GM19238 (cell line): ENCODE data around the gene ENDOU.

Experiments used
- DNase-seq: peaks from one replicate; pipeline ENCODE4 v3.0.0; 2011; ENCODE audit warnings: low spot score; ENCODE audit not compliant: insufficient read length

The ENDOU gene

DNA sequence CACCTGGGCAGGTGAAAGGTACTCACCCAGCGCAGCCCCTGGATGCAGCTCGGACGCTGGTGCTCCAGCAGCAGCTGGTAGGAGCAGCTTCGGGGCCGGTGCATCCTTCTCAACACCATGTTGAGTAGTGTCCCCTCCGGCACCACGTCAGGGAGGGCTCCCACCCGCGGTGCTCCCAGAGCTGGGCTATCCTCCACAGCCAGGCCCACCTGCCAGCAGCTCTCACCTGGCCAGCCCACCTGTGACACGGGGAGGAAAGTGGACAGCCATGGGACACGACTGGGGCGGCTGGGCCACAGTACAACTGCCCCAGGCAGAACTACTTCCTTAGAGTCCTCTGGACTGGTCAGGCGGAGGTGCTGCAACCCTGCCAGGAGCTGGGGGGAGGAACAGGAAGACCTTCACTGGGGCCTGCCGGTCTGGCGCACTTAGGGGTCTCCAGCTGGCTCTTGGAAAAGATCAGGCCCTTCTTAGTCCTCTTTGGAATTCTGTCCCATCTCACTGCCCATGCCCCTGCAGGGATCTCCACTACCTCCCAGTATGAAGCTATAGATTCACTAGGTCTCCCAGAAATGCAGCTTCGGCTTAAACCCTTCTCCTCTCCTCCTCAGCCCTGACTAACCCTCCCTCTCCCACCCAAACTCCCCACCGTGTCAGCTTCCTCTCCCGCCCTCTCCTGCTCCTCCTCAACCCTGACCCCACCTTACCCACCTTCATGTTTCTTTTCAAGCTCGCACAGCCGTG is 32.7 kb upstream of the ENDOU start:
- DNase-seq = no peak

DNA sequence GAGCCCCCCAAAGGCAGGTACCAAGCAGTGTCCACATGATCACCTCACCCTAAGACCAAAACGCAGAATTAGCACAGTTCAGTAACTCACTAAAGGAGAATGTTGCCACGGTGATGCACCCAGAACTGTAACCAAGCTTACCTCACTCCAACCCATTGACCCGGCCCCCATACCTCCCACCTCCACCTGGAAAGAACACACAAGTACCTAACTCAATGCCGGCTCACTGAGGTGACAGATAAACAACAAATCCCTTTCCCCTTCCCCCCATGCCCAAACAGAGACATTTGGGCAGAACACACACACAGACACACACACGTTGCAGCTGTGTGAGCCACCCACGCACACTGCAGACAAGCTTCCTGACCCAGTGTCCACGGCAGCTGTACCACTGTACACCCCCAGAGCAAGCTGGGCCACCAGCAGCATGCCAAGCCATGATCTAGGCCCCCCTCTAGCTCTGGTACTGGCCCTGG is 32.1 kb upstream of the ENDOU start:
- no peak for DNase-seq

DNA sequence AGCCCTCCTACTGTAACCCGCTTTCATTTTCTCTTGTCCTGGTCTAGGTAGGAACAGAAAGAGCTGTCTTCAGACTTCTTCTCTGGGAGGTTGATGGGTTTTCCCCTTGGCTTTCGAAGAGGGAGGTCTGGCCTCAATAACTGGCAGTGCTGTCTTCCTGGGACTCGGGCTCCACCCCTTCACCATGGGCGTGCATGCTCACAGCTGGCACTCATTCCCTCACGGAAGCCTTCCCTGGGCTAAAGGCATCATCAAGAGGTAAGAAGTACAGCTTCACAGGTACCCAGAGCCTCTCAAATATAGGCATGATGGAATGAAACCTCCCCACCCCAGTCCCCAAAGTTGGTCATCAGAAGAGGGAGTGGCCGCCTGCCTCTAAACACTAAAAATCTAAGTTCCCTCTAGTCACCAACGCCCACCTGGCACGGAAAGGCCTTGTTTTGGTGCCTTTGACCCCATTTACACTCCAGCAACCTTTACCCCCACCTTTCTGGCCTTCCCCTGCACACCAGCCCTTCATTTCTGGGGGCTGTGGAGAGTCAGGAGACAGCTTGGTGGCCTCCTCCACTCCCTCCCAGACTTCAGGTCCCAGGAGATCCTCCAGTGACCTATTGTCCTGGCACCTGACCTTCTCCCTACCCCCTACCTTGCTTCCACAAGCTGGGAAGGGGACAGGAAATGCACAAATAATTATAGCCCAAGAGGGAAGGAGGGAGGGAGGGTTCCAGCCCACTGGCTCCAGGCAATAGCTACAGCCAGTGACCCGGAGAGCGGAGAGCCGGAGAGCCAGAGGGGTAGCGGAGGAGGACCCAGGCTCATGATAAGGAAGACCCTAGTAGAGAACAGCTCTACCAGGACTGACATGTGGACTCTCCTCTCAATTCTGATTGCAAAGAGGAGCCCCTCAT is 30.6 kb upstream of the ENDOU start:
- DNase-seq = peak; percentile 75

DNA sequence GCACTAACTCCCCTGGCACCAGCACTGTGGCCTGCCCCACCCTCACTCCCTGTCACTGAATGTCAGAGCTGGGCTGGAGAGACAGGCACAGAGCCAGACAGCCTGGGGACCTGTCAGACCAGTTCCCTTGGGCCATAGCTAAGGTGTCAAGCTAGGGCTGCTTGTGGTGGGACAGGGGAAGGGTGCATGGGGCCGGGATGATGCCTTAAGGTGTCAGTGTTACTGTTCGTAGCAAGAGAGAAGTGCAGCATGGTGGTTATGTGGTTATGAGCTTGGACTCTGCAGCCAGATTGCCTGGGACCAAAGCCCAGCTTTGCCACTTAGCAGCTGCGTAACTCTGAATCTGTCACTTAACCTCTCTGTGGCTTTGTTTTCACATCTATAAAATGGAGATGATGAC is 29.6 kb upstream of the ENDOU start:
- DNase-seq = no peak

DNA sequence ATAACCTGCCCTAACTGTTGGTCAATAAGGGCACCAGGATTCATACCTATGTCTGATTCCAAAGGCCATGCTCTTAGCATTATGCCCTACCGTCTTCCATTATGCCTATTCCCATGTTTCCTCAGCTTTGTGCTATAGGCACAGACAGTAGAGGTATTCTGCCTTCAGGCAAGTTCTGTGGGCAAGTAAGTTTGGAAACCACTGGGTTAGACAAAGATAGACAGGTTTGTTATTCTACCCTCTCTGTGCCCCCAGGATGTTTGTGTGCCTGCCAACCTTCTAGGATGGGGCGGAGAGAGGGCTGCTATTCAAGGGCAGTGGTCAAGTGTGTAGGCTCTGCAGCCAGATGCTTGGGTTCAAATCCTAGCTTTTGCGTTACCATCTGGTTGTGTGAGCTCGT is 28.8 kb upstream of the ENDOU start:
- DNase-seq = no peak

DNA sequence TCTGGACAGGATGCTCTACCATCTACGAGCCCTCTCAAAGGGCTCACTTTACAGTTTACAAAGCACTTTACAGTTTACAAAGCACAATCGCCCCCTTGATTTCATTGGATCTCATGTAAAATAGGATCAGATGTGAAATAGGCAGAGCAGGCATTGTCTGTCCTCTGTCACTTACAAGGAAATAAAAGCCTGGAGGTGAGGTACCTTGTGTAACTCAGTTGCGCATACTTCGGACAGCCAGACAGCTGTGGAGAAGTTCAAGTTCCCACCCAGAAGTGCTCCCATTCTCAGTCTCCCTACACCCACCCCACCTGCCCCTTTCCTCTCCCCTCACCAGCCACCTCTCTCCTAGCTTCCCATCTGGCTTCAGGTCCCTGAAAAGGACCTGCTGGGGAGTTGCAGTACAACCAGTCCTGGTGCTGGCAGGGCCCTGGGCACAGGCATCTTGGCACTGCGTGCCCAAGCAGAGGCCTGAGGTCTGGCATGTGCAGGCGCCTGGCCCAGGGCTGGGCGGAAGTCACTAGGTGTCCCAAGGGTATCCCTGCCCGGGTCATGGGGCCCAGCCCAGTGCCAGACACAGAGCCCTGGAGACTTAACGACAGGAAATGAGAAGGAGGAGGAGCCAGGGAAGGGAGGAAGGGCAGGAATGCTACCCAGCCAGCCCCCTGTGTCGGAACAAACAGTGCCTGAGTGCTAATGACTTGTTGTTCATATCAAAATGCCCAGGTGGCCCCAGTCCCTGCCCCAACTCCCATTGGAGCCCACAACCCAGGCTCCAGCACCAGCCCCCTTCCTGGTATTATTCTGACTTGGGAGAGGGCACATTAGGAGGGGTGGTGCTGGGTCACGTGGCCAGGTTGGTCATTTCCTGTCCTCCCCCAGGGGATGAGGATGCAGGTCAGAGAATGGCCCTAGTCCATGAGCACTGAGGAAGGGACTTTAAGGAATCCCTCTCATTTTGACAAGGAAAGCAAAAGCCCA is 28.0 kb upstream of the ENDOU start:
- DNase-seq = no peak

DNA sequence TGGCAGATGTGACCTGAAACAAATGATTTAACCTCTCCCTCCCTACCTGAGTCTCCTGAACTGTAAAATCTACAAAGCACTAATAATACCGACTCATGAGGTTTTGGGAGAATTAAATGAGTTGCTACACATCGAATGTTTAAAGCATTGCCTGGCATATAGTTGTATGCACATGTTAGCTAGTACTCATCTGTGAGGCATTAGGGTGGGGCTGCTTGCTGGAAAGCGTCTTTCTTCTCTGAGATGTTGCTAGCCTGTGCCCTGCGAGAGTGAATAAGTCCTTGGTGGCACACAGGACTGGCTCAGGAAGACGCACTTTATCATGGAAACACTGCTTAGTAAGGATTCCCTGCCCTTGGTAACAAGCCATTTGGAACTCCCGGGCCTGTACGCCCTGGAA is 27.3 kb upstream of the ENDOU start:
- no peak for DNase-seq

DNA sequence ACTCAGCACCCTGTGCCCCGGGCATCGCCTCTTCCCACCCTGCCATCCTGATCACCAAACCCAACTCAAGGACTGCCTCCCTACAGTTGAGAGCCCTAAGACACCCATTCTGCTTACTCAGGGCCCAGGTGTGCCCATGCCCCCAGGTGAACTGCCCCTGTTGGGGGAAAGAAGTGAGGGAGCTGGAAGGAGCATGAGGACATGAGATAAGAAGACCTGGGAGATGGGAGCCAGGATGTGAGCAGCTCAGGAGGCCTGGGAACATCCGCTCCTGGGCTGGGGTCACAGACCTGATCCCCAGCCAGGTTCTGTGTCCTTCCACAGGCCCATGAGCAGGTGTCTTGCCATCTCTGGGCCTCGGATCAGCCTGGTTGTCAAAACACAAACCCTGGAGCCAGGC is 26.8 kb upstream of the ENDOU start:
- no peak for DNase-seq

DNA sequence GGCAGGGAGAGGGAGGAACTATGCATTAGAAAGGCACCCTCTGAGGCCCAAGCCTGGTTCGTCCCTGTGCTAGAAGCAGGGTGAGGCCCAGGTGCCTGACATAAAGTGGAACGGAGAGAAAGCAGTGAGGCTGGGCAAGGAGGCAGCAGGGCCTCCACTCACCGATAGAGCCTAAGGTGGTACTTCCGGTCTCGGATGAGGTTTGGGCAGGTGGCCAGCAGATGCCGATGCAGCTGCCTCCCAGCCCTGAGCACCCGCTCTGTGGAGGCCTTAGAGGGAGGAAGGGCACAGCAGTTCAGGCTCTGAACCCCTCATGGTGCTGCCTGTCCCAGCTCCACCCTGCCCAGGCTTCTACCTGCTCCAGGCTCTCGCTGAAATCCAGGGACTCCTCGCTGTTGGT is 26.3 kb upstream of the ENDOU start:
- DNase-seq = no peak

DNA sequence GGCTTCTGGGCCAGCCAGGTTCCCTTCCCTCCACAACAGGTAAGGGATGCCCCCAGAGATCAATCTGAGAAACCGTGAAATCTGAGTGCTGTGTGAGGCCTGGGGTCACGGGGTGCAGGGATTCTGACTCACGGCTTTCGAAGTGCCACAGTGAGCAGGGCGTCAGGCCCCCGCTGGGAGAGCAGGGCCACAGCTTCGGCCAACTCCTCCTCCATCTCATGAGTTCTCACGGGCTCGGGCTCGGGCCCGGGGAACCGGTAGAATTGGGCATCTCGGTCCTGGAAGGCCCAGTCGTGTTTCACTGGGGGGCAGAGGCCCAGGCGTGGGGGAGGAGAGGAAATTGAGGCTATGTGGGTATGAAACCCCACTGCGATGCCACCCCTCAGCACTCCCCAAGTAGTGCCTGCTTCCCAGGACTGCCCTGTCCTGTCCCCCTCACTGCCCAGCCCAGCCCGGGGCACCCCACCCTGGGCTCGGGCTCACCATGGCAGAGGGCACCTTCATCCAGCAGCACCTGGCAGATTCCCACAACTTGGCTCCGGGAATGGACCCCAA is 25.7 kb upstream of the ENDOU start:
- DNase-seq = no peak

DNA sequence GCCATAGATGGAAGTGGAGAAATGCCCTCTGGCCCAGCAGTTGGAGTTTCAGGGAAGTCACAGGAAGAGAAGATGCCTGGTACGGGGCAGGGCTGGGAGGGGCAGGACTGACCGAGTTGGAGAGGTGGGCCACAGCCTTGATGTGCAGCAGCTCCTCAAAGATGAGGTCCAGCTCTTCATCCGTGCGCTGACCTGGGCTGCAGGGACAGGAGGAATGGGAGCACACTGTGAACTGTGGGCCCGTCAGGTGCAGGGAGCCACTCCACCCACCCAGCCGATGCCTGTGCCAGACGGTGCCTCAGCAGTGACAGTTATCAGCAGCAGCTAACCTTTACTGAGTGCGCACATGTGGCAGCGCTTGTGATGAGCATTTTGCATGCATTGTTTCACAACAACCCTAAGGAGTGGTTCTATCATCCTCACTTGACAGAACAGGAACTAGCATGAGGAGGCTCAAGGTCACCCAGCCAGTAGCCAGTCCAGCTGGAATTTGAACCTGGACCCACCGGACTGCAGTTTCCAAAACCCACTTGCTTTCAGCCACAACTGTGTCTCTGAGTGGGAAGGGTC is 25.0 kb upstream of the ENDOU start:
- DNase-seq = no peak

DNA sequence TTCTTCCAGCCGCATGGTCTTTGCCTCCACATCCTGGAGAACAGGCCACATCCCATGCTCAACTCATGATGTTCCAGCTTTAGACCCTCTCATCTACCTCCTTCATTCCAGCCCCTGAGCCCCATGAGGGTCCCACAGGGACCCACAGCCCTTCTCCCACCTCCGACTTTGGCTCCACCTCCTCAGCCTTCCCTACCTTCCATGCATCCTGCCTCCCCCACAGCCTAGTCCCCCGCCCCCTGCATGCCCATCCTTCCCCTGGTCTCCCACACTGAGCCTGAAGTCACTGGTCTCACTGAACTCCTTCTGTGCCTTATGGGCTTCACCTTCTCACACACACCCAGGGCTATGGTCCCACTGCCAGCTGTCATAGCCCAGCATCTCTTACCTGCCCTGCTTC is 23.6 kb upstream of the ENDOU start:
- DNase-seq = no peak

DNA sequence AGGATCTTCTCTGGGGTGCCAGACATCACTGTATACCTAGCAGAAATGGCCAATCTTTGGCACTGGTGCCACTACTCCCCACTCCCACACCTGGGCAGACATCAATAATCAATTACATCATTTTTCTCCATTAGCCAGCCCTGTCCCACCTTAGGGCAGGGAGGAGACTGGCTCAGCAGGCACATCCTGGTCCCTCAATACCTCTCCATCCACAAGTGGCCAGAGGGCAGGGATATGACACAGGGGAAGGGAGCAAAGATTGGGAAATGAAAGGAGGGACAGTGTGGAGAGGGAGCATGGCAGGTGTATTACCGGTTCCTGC is 23.2 kb upstream of the ENDOU start:
- DNase-seq = no peak

DNA sequence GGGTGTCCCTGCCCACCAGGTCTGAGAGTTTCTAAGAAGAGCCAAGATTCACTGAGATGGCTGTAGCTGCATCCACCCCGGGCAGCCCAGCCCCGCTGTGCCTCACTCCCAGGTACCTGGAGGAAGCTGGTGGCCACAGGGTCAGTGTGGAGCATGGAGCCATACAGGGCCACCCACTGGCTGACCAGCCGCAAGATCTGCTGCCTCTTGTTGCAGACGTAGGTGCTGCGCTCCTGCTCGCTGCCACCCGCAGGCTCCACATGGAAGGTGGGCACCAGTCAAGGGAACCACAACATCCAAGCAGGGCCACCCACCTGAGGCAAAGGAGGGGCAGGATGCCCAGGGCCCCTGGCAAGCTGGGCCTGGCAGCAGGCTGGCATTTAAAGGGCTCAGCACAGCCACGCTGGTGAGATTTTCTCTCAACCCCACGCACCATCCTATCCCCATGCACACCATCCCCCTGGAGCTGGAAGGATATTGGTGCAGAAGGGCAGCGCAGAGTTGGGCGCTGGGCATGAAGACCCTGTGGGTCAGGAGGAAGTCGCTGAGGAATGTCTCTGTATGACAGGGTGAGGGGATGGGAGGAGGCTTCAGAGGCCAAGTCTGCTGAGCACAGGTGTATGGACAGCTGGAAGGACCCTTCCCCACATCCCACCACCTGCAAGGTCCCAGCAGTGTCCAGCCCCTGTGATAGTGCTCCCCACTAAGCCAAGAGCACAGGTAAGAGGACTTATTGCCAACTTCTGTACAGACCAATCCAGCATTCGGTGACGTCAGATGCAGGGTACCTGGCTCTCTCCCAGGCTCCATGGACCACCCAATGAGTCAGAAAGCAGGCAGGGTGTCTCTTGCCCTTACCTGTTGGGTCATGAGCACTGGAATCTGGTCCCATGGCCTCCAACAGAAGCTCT is 22.6 kb upstream of the ENDOU start:
- DNase-seq = no peak

DNA sequence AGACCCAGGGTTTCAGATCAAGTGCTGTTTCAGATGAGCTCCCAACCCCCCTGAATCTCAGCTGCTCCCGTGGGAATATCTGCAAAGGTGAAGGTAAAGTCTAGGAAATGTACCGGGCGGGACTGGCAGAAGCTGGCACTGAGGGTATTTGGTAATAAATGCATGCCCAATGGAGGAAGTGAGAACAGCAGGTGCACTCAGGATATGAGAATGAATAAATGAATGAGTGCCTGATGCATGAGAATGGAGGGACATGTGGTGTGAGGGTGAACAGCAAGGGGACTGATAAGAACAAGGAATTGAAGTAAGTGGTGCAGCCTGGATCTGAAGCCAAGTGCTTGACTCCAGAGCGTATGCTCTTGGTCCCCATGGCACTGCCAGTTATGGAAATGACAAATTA is 21.8 kb upstream of the ENDOU start:
- DNase-seq = no peak

DNA sequence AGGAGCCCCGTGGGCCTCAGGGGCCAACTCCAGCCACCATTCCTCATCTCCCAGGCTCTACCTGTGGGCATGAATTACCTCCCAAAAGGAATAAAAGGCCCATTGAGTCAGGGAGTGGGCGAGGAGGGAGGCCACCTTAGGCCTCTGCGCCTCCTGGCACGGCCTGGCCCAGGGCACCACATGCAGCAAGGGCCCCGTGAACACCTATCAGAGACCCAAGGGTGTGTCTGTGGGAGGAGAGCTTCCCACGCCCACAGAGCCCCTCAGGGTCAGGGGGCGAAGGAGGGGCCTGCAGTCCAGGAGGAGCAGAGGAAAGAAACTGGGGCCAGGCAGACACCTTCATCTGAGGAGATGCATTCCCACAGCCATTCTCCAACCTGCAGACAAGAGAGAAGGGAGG is 21.2 kb upstream of the ENDOU start:
- no peak for DNase-seq

DNA sequence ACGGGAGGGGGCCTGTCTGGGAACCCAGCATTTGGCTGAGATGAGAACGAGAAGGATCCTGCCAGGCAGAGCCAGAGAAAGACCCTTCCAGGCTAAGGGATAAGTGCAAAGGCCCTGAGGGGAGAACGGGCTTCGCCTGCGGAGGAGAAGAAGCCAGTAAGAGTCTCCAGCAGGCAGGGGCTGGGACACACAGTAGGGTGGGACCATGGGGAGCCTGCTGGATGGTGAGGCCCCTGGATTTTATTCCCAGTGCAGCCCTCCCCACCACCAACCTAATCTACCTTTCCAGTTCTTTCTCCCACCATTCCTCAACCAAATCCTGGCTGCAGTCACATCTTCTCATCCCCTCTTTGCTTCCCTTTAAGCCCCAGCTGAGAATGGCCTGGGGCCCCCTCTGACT is 20.8 kb upstream of the ENDOU start:
- DNase-seq = no peak

DNA sequence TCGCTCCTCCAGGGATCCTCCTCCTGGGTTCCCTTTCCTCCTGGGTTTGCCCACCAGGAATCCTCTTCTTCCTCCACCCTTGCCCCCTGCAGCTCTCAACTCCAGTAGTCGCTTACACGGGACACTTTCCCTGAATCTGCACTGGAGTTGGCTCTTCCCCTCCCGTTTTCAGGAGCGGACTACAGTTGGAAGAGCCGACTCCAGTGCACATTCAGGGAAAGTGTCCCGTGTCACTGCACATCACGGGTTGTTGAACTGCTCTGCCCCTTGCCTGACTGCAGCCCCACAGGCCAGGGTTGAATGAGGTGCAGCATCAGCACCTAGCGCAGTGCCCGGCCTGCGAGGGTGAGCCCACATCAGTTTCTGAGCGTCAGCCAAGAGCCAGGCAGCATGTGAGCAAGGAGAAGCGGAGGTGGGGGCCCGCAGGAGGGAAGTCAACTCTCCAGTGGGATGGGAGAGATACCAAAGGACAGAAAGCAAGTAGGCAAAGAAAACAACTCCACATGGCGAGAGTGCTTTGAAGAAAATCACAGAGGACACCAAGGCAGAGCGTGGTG is 20.3 kb upstream of the ENDOU start:
- no peak for DNase-seq

DNA sequence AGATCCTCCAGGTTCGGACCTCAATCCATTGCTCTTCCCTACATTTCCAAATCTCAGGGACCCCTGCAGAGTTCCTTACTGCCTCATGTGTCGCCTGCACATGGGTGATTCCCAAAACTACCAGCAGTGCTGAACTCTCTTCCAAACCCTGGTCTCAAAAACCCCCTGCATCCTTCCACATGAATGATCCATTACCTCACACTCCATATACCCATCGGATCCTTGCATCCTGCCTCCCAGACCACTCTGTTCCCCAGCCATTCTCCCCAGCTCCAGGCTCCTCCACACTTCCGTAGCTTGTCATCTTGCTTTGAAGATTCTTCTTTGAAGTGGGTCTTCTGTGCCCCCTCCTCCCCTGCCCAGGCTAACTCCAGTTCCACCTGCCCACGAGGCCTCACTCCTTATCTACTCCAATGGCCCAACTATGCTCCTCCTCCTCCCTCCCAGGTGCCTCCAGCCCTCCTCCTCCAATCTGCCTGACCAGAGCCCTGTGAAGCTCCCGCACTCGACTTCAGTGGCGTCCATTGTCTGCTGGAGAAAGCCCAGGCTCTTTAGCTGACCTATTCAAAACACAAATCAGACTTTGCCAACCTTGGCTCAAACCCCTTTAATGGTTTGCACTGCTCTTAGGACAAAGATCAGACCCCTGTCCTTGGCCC is 19.6 kb upstream of the ENDOU start:
- no peak for DNase-seq
